GM10266 (cell line): Measurements from ENCODE around the gene LTB.

Experiments used
- DNase-seq: peaks from one replicate; pipeline ENCODE4 v3.0.0; 2012; ENCODE audit errors: extremely low spot score
- CTCF ChIP-seq: IDR thresholded peaks from 2 replicates; pipeline ENCODE4 v1.5.1; 2012; ENCODE audit warnings: mild to moderate bottlenecking, low read depth; ENCODE audit not compliant: control insufficient read depth, insufficient read depth; ENCODE audit errors: missing control alignments

The LTB gene

GRCh38 chr6:31557443-31558317 is 24.5 kb downstream of the LTB start:
- TF ChIP-seq CTCF: no peak

DNA sequence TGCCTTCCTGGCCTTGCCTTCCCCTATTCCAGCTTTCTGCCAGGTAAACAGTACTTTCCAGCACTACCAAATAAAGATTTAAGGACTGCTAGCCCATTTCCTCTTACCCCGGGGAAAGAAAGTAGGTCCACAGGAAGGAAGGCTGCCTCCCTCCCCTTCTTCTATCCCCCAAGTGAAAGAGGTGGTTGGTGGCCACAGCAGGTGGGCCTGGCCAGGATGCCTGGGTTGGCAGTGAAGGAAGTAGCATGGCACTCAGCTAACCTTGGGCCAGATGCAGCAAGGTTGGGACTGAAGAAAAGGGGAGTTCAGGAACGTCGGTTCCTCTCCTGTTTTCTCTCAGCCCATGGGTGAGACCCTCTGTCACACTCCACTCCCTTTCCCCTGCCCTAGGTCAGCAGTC is 25.9 kb downstream of the LTB start:
- no peak for DNase-seq
- no peak for TF ChIP-seq CTCF

More at GRCh38 chr6:31557443-31558317, 24.5 kb downstream of the LTB start:
- no peak for DNase-seq

GRCh38 chr6:31551371-31551770 is 30.9 kb downstream of the LTB start:
- peak; percentile 74 for DNase-seq
- peak; percentile 86 for TF ChIP-seq CTCF

GRCh38 chr6:31548544-31548873 is 33.7 kb downstream of the LTB start:
- TF ChIP-seq CTCF: no peak
- DNase-seq: no peak

DNA sequence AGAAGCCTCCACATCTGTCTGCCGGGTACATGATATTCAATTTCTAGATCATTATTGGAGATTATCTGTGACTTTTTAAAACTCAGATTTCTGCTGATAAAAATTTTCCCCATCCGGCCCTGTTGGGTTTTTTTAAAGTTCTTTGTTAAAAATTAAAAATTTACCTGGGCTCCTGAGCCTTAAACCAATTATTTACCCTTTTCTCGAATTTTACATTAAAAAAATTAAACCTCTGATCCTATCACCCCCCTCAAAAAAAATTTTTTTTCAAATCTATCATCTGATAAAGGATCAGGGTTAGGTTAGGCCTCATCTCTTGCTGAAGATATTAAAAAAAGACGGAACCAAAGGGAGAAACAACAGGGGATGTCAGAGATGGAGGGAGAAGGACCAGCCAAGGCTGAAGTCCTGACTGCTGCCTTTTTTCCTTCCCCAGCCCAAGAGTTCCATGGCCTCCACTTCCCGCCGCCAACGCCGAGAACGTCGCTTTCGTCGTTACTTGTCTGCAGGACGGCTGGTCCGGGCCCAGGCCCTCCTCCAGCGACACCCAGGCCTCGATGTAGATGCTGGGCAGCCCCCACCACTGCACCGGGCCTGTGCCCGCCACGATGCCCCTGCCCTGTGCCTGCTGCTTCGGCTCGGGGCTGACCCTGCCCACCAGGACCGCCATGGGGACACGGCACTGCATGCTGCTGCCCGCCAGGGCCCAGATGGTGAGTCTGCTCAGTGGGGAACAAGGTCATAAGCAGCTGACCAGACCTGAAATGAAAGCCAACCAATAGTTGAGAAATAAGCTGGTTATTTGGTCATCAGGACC is 34.3 kb downstream of the LTB start:
- no peak for DNase-seq
- no peak for TF ChIP-seq CTCF

DNA sequence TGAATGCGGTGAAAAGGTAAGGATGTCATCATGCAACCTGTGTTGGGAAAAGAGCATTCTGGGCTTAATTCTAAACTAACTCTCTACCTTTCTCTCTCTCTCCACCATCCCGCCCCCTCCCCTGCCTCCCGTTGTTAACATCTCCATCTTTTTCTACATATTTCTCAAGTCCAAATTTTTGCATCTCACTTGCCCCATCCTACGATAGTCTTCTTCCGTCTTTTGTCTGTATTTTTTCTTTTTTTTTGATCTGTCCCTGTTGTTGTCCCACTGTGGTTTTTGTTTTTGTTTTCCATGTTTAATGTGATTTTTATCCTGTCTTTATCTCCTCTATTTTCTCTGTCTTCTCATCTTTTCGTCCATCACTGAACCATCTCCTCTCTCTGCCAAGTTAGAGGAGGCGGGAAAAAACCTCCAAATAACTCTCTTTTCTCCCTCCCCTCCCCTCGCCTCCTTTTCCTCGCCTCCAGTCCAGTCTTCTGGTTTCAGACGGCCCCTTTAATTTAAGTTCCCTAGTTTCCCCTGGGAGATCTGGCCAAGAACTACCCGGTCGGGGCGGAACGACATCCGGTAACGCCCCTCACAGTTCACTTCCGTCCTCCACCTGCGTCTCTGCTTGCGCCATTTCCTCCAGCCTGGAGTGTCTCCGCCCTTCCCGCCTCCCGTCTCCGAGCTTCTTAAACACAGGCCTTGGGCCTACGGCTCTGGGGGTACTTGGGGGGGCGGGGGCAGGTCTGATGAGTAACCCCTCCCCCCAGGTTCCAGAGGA is 35.1 kb downstream of the LTB start, which contains the start of gene NFKBIL1:
NFKBIL1 (plus strand) TSS at position 651 of the 769 bp plus-strand sequence; CDS start at position 738, 87 bp downstream.
- TF ChIP-seq CTCF: no peak
- DNase-seq: peak; percentile 90
